Measurements from ENCODE around the gene KCNG2. TPM values are rescaled to one million over a fixed set of nuclear protein-coding genes. Genes with fewer than 3 reads are reported as not detected.

Gene KCNG2
- polyA plus RNA-seq, 1 of the 3 experiments (the other 2 are of a cell fraction): not detected

DNA sequence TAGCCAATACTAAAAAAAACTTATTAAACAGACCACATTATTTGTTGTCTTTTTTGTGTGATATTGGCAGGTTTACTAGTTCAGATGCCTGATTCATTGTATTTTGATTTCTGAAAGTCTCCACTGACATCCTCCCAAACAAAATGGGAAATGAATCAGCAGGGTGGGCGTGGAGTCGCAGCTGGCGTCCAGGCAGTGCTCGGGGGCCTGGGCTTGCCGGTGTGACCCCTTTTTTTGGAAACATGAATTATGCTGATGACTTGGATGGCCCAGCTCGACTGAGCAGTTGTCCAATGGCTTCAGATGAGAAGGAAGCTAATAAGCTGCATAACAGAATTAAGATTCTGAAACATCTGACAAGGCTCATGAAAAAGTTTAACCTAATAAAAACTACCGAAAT, 1.7 kb upstream of the KCNG2 start (continued):
- TF ChIP-seq, protein P1, sequence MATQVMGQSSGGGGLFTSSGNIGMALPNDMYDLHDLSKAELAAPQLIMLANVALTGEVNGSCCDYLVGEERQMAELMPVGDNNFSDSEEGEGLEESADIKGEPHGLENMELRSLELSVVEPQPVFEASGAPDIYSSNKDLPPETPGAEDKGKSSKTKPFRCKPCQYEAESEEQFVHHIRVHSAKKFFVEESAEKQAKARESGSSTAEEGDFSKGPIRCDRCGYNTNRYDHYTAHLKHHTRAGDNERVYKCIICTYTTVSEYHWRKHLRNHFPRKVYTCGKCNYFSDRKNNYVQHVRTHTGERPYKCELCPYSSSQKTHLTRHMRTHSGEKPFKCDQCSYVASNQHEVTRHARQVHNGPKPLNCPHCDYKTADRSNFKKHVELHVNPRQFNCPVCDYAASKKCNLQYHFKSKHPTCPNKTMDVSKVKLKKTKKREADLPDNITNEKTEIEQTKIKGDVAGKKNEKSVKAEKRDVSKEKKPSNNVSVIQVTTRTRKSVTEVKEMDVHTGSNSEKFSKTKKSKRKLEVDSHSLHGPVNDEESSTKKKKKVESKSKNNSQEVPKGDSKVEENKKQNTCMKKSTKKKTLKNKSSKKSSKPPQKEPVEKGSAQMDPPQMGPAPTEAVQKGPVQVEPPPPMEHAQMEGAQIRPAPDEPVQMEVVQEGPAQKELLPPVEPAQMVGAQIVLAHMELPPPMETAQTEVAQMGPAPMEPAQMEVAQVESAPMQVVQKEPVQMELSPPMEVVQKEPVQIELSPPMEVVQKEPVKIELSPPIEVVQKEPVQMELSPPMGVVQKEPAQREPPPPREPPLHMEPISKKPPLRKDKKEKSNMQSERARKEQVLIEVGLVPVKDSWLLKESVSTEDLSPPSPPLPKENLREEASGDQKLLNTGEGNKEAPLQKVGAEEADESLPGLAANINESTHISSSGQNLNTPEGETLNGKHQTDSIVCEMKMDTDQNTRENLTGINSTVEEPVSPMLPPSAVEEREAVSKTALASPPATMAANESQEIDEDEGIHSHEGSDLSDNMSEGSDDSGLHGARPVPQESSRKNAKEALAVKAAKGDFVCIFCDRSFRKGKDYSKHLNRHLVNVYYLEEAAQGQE (IDR thresholded peaks at IDR 0.05; ENCODE audit: low read depth, low read length): no peak
- no peak for TF ChIP-seq YY1 (IDR thresholded peaks at IDR 0.05; ENCODE audit: low read depth)
- TF ChIP-seq, protein P2, sequence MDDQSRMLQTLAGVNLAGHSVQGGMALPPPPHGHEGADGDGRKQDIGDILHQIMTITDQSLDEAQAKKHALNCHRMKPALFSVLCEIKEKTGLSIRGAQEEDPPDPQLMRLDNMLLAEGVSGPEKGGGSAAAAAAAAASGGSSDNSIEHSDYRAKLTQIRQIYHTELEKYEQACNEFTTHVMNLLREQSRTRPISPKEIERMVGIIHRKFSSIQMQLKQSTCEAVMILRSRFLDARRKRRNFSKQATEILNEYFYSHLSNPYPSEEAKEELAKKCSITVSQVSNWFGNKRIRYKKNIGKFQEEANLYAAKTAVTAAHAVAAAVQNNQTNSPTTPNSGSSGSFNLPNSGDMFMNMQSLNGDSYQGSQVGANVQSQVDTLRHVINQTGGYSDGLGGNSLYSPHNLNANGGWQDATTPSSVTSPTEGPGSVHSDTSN (IDR thresholded peaks at IDR 0.05): no peak
- no peak for TF ChIP-seq TAF1 (IDR thresholded peaks at IDR 0.05; ENCODE audit: borderline replicate concordance, low read depth, low read length)
- TF ChIP-seq TEAD4 (IDR thresholded peaks at IDR 0.05; ENCODE audit: borderline replicate concordance, insufficient read depth): no peak
- no peak for TF ChIP-seq RCOR1 (IDR thresholded peaks at IDR 0.05; ENCODE audit: low read length)
- no peak for TF ChIP-seq FOXM1 (IDR thresholded peaks at IDR 0.05; ENCODE audit: low read depth)
- TF ChIP-seq, protein P3, sequence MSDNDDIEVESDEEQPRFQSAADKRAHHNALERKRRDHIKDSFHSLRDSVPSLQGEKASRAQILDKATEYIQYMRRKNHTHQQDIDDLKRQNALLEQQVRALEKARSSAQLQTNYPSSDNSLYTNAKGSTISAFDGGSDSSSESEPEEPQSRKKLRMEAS (IDR thresholded peaks at IDR 0.05; ENCODE audit: low read depth): no peak

DNA sequence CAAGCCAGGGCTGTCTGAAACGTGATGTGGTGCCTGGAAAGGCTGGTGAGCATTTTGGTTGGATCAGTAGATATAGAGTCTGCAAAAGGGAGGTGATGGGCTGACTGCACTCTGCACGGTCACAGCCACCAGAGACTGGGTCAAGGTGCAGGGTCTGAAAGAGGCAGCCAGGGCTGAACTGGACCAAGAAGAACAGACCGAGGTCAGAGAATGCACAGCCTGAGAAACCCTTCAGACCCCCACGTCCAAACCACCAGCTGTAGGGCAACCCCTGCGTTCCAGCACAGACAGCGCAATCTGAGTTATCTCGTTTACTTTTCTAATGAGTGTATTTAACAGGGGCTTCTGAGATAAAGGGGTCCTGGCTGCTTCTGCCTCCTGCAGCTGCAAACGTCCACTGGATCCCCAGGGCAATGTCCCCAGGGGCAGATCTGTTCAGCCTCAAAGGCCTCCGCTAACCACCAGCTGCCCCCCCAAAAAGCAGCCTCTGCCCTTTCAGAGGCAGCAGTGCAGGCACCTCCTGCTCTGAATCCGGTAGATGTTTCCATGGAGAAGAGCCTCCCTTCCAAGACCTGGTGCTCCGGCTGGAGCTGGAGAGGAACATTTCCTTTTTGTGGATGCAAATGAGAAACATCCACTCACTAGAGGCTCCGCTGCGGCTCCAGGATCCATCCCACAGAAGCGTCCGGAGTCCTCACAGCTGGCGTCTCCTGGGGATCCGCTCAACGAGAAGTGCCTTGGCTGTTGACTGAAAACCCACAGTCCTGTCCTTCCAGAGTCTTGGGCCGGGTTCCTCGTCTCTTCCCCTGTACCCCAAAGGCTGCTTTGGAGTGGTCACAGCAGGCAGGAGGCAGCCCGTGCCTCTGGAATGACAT, 970 bp upstream of the KCNG2 start:
- no peak overlapping the region for H3K4me2 ChIP-seq
- CTCF ChIA-PET: no interaction called here
- peaks cover 74% of the 10 kb centered on the region for H3K27me3 ChIP-seq (ENCODE audit: insufficient read depth)

More for the DNA sequence above, 970 bp upstream of the KCNG2 start:
- no peak overlapping the region for H3K4me3 ChIP-seq (ENCODE audit: low read depth in 2 of 2, low read length in 1 of 2)
- H3K9me2 ChIP-seq: no peaks in the 10 kb centered on the region
- H2AFZ ChIP-seq (ENCODE audit: low read depth): no peak overlapping the region
- H3K27ac ChIP-seq (ENCODE audit: low read depth in 2 of 2, low read length in 1 of 2): no peak overlapping the region
- H3K9me3 ChIP-seq: no peaks in the 10 kb centered on the region
- no peak overlapping the region for H3K9ac ChIP-seq
- H4K20me1 ChIP-seq (ENCODE audit: insufficient read depth): no peaks in the 10 kb centered on the region
- no peak for DNase-seq
- POLR2A ChIA-PET: no interaction called here
- no peaks in the 10 kb centered on the region for H3K79me2 ChIP-seq (ENCODE audit: insufficient read depth)
- no peaks in the 10 kb centered on the region for H3K36me3 ChIP-seq (replicated peaks in 1 of 2; ENCODE audit: control insufficient read depth in 1 of 2, insufficient read depth in 2 of 2, low read length in 1 of 2)
- TF ChIP-seq POLR2AphosphoS5 (IDR thresholded peaks at IDR 0.05; ENCODE audit: low read depth, low read length) (no peak), CHD2 (IDR thresholded peaks at IDR 0.05; ENCODE audit: low read length, partially characterized antibody) (no peak)
- no peaks in the 10 kb centered on the region for H3F3A ChIP-seq (replicated peaks; ENCODE audit: insufficient read depth)
- H3K4me1 ChIP-seq (ENCODE audit: control insufficient read depth in 1 of 2, insufficient read depth in 2 of 2, low read depth in 1 of 2, low read length in 1 of 2): peaks cover 0 to under 1% of the 10 kb centered on the region in 2 experiments; a peak in 1 of 4 replicates
- 10% methylated on average over 9 of the region's 21 CpGs for WGBS (ENCODE audit: low lambda C conversion rate)

All from SK-N-SH (cell line).